Right lung (tissue), 5 donors: ENCODE data around the gene BTBD9. TPM values are rescaled to one million over a fixed set of nuclear protein-coding genes. Genes with fewer than 3 reads are reported as not detected.
A peak's percentile ranks its signal among the peaks of the same experiment; 100 is the strongest.
"Not testable (repeated sequence)": the region's sequence is repeated elsewhere in the genome, so short reads cannot be mapped to it uniquely, and the experiment has no call there.

ENCODE experiments used
- DNase-seq, 2 donors: peaks; one replicate each; pipeline ENCODE4 v3.0.0-alpha.2; 2013
- polyA plus RNA-seq, 5 donors: library from polyadenylated mRNA; unstranded; fragments of 120-200 nt; gene quantifications; one replicate each; pipeline versions ENCODE4 v1.2.1 to v1.2.3, GENCODE V29; 2013; ENCODE audit warnings: inconsistent platforms in 1 of 5, low replicate concordance in 1 of 5; ENCODE audit not compliant: insufficient read length in 5 of 5, insufficient read depth in 1 of 5

BTBD9 gene
- polyA plus RNA-seq, 5 donors = 12.3 to 16.6 (median 14.2) TPM

DNA sequence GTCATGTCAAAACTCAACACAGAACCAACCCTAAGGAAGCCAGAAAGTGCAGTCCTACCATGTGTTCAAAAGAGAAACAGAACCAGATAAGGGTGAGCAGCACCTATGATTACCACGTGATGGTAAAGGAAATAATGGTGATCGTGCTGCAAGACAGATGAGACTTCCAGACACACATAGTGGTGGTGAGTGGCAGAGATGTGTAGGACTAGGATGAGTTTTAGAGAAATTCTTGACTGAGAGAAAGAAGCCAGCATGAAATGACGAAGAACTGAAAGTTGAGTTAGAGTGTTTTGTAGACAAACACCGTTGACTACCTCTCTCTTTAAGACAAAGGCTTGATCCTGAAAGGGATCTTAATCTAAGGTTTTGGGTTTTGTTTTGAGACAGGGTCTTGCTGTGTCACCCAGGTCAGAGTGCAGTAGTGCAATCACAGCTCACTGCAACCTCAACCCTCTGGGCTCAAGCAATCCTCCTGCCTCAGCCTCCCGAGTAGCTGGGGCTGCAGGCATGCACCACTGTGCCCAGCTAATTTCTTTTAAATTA, 10.6 kb upstream of the BTBD9 start:
- no peak for DNase-seq

- DNase-seq = no peak
These were observed 10.0 kb upstream of the BTBD9 start for GRCh38 chr6:38649744-38650143.

- no peak for DNase-seq
These were observed 8.9 kb upstream of the BTBD9 start for GRCh38 chr6:38648629-38649028.

GRCh38 chr6:38646166-38646878, 6.6 kb upstream of the BTBD9 start:
- no peak for DNase-seq

- DNase-seq = no peak
These were observed 5.2 kb upstream of the BTBD9 start for GRCh38 chr6:38644951-38645350.

- DNase-seq = no peak
These were observed 634 bp upstream of the BTBD9 start for GRCh38 chr6:38640216-38640909.

DNA sequence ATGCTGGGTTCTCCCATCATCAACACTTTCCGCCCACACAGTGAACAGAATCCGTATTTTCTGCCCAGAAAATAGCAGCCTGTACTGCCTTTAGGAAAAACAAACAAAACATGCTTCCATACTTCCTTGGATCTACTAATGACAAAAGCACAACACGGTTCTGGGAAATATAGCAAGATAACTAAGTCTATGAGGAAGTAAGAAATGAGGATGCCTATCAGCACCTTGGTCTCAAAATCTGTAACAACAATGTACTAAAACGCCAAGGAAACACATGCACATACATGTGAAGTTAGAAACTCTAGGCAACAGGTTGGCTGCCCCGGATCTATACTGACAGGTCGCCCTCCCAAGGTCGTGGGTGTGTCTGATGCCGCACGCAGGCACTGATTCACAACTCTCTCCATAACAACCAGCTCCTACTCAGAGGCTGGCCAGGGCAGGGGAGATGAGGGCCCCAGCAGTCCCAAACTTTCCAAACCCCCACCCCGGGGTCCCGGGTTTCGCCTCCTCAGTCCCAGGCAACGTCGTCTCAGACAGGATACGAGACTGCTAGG, 710 bp downstream of the BTBD9 start:
- DNase-seq = no peak

- no peak for DNase-seq
These were observed 2.0 kb downstream of the BTBD9 start for GRCh38 chr6:38637756-38638155.

- no peak for DNase-seq
These were observed 3.7 kb downstream of the BTBD9 start for GRCh38 chr6:38636027-38636426.

DNA sequence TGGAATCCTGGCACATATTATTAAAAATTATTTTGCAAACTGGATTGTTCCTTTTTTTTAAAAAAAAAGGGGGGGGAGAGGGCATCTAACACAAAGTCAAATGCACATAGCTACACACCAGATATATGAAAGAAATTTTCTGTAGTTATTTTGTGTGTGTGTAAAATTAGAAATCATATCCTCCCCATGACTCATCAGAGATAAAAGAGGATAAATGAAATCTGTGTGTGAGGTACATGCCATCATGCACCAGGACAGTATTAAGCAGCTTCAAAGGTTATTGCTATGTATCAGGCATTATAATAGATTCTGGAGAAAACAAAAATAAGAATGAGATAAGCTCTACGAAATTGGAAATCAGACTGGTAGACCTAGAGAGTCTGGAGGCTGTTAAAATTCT, 5.2 kb downstream of the BTBD9 start:
- no peak for DNase-seq

DNA sequence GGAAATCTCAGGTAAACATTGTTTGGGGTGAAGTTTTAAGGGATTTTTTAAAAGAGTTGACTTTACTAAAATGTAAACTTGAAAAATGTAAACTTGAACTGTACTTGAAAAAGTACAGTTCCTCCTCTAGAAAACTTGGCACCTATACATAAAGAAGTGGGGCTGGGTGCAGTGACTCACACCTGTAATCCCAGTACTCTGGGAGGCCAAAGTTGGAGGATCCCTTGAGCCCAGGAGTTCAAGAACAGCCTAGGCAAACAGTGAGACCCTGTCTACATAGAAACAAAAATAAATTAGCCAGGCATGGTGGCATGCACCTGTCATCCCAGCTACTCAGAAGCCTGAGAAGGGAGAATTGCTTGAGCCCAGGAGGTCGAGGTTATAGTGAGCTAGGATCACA, 7.2 kb downstream of the BTBD9 start:
- no peak for DNase-seq

GRCh38 chr6:38631186-38631783, 8.4 kb downstream of the BTBD9 start:
- no peak for DNase-seq

DNA sequence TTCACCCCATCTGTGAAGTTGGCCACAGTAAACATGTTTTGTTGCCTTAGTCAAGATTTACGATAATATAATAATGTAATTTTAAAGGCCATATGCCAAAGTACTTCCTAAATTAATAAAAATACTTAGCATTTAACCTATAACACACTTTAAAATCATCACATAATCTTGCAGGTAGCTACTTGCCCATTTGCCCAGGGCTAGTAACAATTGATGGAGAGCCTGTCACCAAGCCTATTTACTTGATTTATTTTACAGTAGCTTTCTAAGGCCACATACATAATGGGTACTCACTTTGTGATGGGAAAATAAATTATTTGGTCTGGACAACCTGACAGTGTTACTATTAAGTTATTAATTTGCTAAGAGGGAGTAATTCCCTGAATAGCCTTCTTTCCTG, 14.5 kb downstream of the BTBD9 start:
- DNase-seq = no peak

DNA sequence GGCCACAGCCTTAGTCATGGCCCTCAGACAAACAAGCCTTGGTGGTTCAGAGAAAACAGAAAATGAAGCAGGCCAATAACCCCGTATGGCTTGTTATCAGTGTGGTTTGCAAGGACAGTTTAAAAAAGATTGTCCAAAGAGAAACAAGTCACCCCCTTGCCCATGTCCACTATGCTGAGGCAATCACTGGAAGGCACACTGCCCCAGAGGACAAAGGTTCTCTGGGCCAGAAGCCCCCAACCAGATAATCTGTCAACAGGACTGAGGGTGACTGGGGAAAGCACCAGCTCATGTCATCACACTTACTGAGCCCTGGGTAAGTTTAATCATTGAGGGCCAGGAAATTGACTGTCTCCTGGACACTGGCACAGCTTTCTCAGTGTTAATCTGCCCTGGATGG, 20.4 kb downstream of the BTBD9 start:
- DNase-seq = not testable (repeated sequence)

GRCh38 chr6:38618301-38618700, 21.4 kb downstream of the BTBD9 start:
- DNase-seq = not testable (repeated sequence)

GRCh38 chr6:38617856-38618255, 21.9 kb downstream of the BTBD9 start:
- DNase-seq = no peak

DNA sequence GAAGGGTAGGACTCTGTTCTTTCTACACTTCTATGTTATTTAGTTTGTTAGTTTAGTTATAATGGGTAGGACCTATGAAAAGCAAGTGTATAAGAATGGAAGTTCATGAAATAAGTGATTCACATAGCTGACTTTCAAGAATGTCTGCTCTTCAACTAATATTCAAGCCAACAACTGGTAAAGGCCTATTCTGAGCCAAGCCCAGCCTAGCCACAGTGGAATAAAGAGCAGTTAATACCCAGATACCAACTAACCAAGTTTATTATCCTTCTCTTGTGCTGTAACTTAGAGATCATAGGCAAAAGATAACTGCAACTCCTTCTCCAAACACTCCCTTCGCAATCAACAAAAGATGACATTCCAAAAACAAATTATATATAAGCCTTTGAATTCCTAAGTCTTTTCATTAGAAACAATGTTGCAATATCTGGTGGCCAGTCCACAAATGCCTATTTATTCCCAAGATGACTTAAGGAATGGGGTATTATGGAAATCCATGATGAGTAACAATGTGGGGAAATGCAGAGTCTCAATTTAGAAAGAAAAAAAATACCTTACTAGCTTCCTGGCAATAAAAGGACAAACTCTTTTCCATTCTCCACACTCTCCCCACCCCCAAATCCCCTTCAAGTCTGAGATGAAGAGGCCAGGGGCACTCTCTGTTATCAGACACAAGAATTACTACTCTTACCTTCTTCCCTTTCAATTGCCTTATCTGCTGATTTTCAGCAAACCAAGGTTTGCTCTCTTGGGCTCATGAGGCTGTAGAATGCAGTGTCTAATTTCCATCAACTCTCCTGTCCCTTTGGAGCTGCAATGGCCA, 27.4 kb downstream of the BTBD9 start:
- no peak for DNase-seq

GRCh38 chr6:38610050-38610625, 29.6 kb downstream of the BTBD9 start:
- DNase-seq = peak; percentile 25 to 40

DNA sequence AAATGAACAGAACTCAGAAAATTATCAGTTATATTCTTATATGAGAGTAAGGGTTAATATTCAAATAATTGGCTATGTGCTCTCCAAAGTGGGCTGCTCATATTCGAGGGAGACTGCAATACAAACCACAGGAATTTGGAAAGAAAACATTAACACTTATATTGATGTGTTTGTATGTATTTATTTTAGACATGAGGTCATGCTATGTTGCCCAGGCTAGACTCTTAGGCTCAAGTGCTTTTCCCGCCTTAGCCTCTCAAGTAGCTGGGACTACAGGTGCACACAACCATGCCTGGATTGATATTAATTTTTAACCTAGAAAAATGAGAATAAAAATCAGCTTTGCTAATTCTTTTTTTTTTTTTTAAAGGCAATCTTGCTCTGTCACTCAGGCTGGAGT, 35.0 kb downstream of the BTBD9 start:
- DNase-seq = peak in 1 of 2 donors; percentile 20

GRCh38 chr6:38603966-38604365, 35.8 kb downstream of the BTBD9 start:
- no peak for DNase-seq

DNA sequence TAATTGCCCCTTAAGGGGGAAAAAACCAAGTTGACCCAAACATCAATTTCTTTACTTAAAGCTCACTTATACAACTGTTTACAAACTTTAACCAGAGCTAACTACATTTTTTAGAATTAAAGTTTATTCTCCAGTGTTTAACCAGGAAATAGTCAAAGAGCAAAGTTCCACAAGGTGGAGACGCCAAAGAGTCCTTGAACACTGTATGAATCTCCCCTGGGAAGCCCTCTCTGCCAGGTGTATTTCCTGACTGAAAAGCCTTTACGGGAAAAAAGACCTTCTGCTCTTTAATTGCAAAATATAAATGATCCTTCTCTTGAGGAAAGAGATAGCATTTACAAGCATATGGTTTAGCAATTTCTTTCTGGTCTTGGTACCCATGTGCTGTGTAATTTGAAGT, 36.2 kb downstream of the BTBD9 start:
- no peak for DNase-seq
